IgD-negative memory B cell (primary cell): ENCODE results near the gene FAM187B. TPM values are rescaled to one million over a fixed set of nuclear protein-coding genes. Genes with fewer than 3 reads are reported as not detected.

Experiments
- polyA plus RNA-seq: library from polyadenylated mRNA; unstranded; fragments of 300-500 nt; fragmentation: Illumina TruSeq; gene quantifications from one replicate; pipeline ENCODE4 v1.2.3, GENCODE V29; 2021

Gene FAM187B
- polyA plus RNA-seq, 1 donor from 2014 or later: not detected

Other genes with a start within 250 kb of the FAM187B start
- gene GRAMD1A, start 228.4 kb downstream of the FAM187B start, polyA plus RNA-seq: 18.1 TPM
- not detected for gene SCN1B, start 198.3 kb downstream of the FAM187B start, polyA plus RNA-seq
- gene HPN, start 187.0 kb downstream of the FAM187B start, polyA plus RNA-seq: not detected
- gene FXYD3, start 112.9 kb downstream of the FAM187B start, polyA plus RNA-seq: not detected
- not detected for gene LGI4, start 93.7 kb downstream of the FAM187B start, polyA plus RNA-seq
- gene FXYD1, start 89.9 kb downstream of the FAM187B start, polyA plus RNA-seq: 7.1 TPM
- gene FXYD7, start 85.5 kb downstream of the FAM187B start, polyA plus RNA-seq: 4.2 TPM
- gene FXYD5, start 74.0 kb downstream of the FAM187B start, polyA plus RNA-seq: 417 TPM
- gene LSR, start 20.3 kb upstream of the FAM187B start, polyA plus RNA-seq: 49.1 TPM
- 11.5 TPM for gene USF2, start 40.2 kb upstream of the FAM187B start, polyA plus RNA-seq
- not detected for gene HAMP, start 53.8 kb upstream of the FAM187B start, polyA plus RNA-seq
- 0.25 TPM for gene MAG, start 63.4 kb upstream of the FAM187B start, polyA plus RNA-seq
- 494 TPM for gene CD22, start 100.4 kb upstream of the FAM187B start, polyA plus RNA-seq
- 0.24 TPM for gene FFAR1, start 119.2 kb upstream of the FAM187B start, polyA plus RNA-seq
- gene FFAR3, start 129.7 kb upstream of the FAM187B start, polyA plus RNA-seq: not detected
- not detected for gene GPR42, start 142.3 kb upstream of the FAM187B start, polyA plus RNA-seq
- gene FFAR2, start 219.5 kb upstream of the FAM187B start, polyA plus RNA-seq: not detected